Stimulated activated CD4-positive, alpha-beta T cell treated with anti-CD3 and anti-CD28 coated beads, TNF-alpha, amount 100 ng/mL, for 1 hour (primary cell): ENCODE results near the gene CHD5.
"Not testable (repeated sequence)": the region's sequence is repeated elsewhere in the genome, so short reads cannot be mapped to it uniquely, and the experiment has no call there.

ENCODE experiments used
- DNase-seq, 3 donors: peaks; one replicate each; pipeline ENCODE4 v3.0.0-alpha.2; 2020; ENCODE audit warnings: low read depth in 3 of 3, low spot score in 1 of 3

The CHD5 gene

GRCh38 chr1:6180268-6180706 is at the start of gene CHD5:
TSS of gene CHD5 (minus strand) at chr1:6180321. CDS start at chr1:6180023, 298 bp downstream.
- DNase-seq: no peak

- DNase-seq: no peak
Measured at GRCh38 chr1:6225651-6226050, 45.5 kb upstream of the CHD5 start.

- DNase-seq: no peak
Measured at GRCh38 chr1:6224718-6225117, 44.6 kb upstream of the CHD5 start.

- no peak for DNase-seq
Measured at GRCh38 chr1:6223617-6224016, 43.5 kb upstream of the CHD5 start.

GRCh38 chr1:6222636-6223035 is 42.5 kb upstream of the CHD5 start:
- DNase-seq: no peak

- DNase-seq: no peak
Measured at GRCh38 chr1:6221210-6221784, 41.2 kb upstream of the CHD5 start.

GRCh38 chr1:6220236-6220635 is 40.1 kb upstream of the CHD5 start:
- no peak for DNase-seq

GRCh38 chr1:6219641-6220040 is 39.5 kb upstream of the CHD5 start:
- DNase-seq: not testable (repeated sequence)

GRCh38 chr1:6218375-6219164 is 38.4 kb upstream of the CHD5 start:
- DNase-seq: no peak

- DNase-seq: no peak
Measured at GRCh38 chr1:6212193-6212959, 32.3 kb upstream of the CHD5 start.

GRCh38 chr1:6211731-6212130 is 31.6 kb upstream of the CHD5 start:
- DNase-seq: no peak

- no peak for DNase-seq
Measured at GRCh38 chr1:6210591-6211355, 30.7 kb upstream of the CHD5 start.

- DNase-seq: peak in 1 of 3 donors; percentile 10
Measured at GRCh38 chr1:6209661-6210580, 29.8 kb upstream of the CHD5 start.

- DNase-seq: peak in 1 of 3 donors; percentile 18
Measured at GRCh38 chr1:6208723-6209660, 28.9 kb upstream of the CHD5 start.

GRCh38 chr1:6207921-6208320 is 27.8 kb upstream of the CHD5 start:
- no peak for DNase-seq

- no peak for DNase-seq
Measured at GRCh38 chr1:6207075-6207885, 27.2 kb upstream of the CHD5 start.

GRCh38 chr1:6206520-6206855 is 26.4 kb upstream of the CHD5 start:
- no peak for DNase-seq

- DNase-seq: peak; percentile 15 to 51 (median 16)
Measured at GRCh38 chr1:6205849-6206519, 25.9 kb upstream of the CHD5 start, which contains the start of gene RNF207. TSS of gene RNF207 (plus strand) at chr1:6206119. CDS start at chr1:6206536, 417 bp downstream.
